K562 (cell line): Measurements from ENCODE around the gene TBC1D2B. TPM values are rescaled to one million over a fixed set of nuclear protein-coding genes. Genes with fewer than 3 reads are reported as not detected.

Experiments
- ATAC-seq: fragments of 200-7000 bp; cut with Tn5 transposase; 3 replicates; pipeline ENCODE4 v1.9.1; 2020; ENCODE audit warnings: moderate library complexity
- BruUV-seq: library from RNA; stranded (reverse); fragments of 400-500 nt; replicated peaks from 2 replicates; lab custom pipeline; 2021; lab: Mats Ljungman, UMichigan
- CTCF ChIA-PET: fragments of 300-600 bp; formaldehyde crosslinking; extraction: SDS; loops from one replicate; lab custom pipeline; 2021; ENCODE audit warnings: low intra/inter-chr PET ratio; lab: Yijun Ruan, JAX
- POLR2A ChIA-PET: fragments of 300-600, 350-650 bp; sonication (Branson Sonifier 250); formaldehyde crosslinking; extraction: SDS; loops from one replicate; lab custom pipeline; 2021; ENCODE audit warnings: antibody characterized with exemption, inconsistent platforms; lab: Yijun Ruan, JAX
- DNase-seq, 4 experiments: peaks; one replicate each; pipeline versions ENCODE4 v3.0.0 to v3.0.0-alpha.2; 2011 to 2018; ENCODE audit warnings: low spot score in 3 of 4, mixed read lengths in 3 of 4; ENCODE audit errors: extremely low read depth in 1 of 4
- FAIRE-seq: peaks from 2 replicates; lab custom pipeline; 2011; peaks lifted over from hg19 to GRCh38; lab: Jason Lieb, UNC
- H2AFZ ChIP-seq: 2 replicates; pipeline ENCODE4 v1.6.0; 2011; ENCODE audit warnings: low read depth, low read length, control low read depth, inconsistent platforms
- H3K27ac ChIP-seq: fragments of 200-600 bp; 3 replicates; pipeline ENCODE4 v1.8.0; 2011; ENCODE audit warnings: low read depth, mild to moderate bottlenecking, control low read depth, inconsistent platforms, low read length, moderate library complexity, mixed read lengths; ENCODE audit errors: extremely low read depth
- H3K27me3 ChIP-seq, 2 experiments: fragments of 300-600 bp in 1 of 2; 2 replicates in 1 of 2; 3 replicates in 1 of 2; pipeline versions ENCODE4 v1.6.0 to v1.8.0; 2011; ENCODE audit warnings: inconsistent platforms in 2 of 2, low read length in 2 of 2, mild to moderate bottlenecking in 1 of 2, mixed read lengths in 1 of 2, moderate library complexity in 1 of 2; ENCODE audit not compliant: control insufficient read depth in 2 of 2, insufficient read depth in 2 of 2
- H3K36me3 ChIP-seq: fragments of 300-600 bp; 3 replicates; pipeline ENCODE4 v1.8.0; 2011; ENCODE audit warnings: mild to moderate bottlenecking, low read length, inconsistent platforms; ENCODE audit not compliant: control insufficient read depth, insufficient read depth
- H3K4me1 ChIP-seq, 2 experiments: fragments of 200-600 bp in 1 of 2; replicated peaks in 1 of 2; 2 replicates in 1 of 2; 3 replicates in 1 of 2; pipeline versions ENCODE4 v1.5.1 to v1.8.0; 2011; ENCODE audit warnings: inconsistent platforms in 2 of 2, low read length in 2 of 2, mild to moderate bottlenecking in 1 of 2, mixed read lengths in 1 of 2, moderate library complexity in 1 of 2; ENCODE audit not compliant: control insufficient read depth in 2 of 2, insufficient read depth in 2 of 2
- H3K4me2 ChIP-seq: 2 replicates; pipeline ENCODE4 v1.6.1; 2011; ENCODE audit warnings: low read length, control low read depth, inconsistent platforms, mixed read lengths; ENCODE audit not compliant: insufficient read depth
- H3K4me3 ChIP-seq: fragments of 200-600 bp; sonication (generic), shearing (Covaris generic); 2 replicates; pipeline ENCODE4 v1.5.1; 2016; ENCODE audit warnings: control low read depth, inconsistent platforms
- H3K79me2 ChIP-seq: fragments of 200-600 bp; 3 replicates; pipeline ENCODE4 v1.8.0; 2011; ENCODE audit warnings: low read length, inconsistent platforms; ENCODE audit not compliant: control insufficient read depth, insufficient read depth
- H3K9ac ChIP-seq, 2 experiments: 2 replicates each; pipeline versions ENCODE4 v1.6.0 to v1.6.1; 2011; ENCODE audit warnings: low read depth in 2 of 2, low read length in 2 of 2, control low read depth in 1 of 2, inconsistent platforms in 1 of 2, mild to moderate bottlenecking in 1 of 2, mixed read lengths in 1 of 2; ENCODE audit not compliant: insufficient read depth in 1 of 2
- H3K9me1 ChIP-seq: one replicate; pipeline ENCODE4 v1.6.0; 2011; ENCODE audit warnings: inconsistent platforms, mild to moderate bottlenecking, low read length, moderate library complexity; ENCODE audit not compliant: control insufficient read depth, insufficient read depth
- H3K9me3 ChIP-seq: replicated peaks from 2 replicates; pipeline ENCODE4 v1.5.1; 2011; ENCODE audit warnings: low read depth, low read length, inconsistent platforms; ENCODE audit not compliant: control insufficient read depth, insufficient read depth
- H4K20me1 ChIP-seq: replicated peaks from 2 replicates; pipeline ENCODE4 v1.6.1; 2011; ENCODE audit warnings: low read length, inconsistent platforms, mixed read lengths; ENCODE audit not compliant: control insufficient read depth, insufficient read depth
- ARHGAP35 ChIP-seq: fragments of 450-650 bp; IDR thresholded peaks from 2 replicates; pipeline ENCODE4 v1.6.1; 2018; ENCODE audit not compliant: partially characterized antibody
- E2F5 ChIP-seq: sonication (generic); formaldehyde crosslinking; IDR thresholded peaks from 2 replicates; pipeline ENCODE4 v1.8.0; 2022; ENCODE audit warnings: mild to moderate bottlenecking, missing genetic modification reagents
- ESRRA ChIP-seq: fragments of 450-650 bp; IDR thresholded peaks from 2 replicates; pipeline ENCODE4 v1.6.1; 2014; ENCODE audit warnings: low read depth, mild to moderate bottlenecking, moderate library complexity, borderline replicate concordance
- FOXK2 ChIP-seq, 2 experiments: fragments of 450-650 bp; IDR thresholded peaks in 1 of 2; conservative IDR thresholded peaks in 1 of 2; 2 replicates each; pipeline ENCODE4 v1.6.1; 2016; ENCODE audit warnings: low read depth in 2 of 2, mild to moderate bottlenecking in 1 of 2
- IRF1 ChIP-seq: sonication (generic); formaldehyde crosslinking; IDR thresholded peaks from 2 replicates; pipeline ENCODE4 v1.8.0; 2022; ENCODE audit warnings: missing genetic modification reagents, mild to moderate bottlenecking, borderline replicate concordance
- RFX7 ChIP-seq: fragments of 250-450 bp; sonication (Bioruptor Pico); IDR thresholded peaks from 2 replicates; pipeline ENCODE4 v1.5.1; 2021; ENCODE audit warnings: mild to moderate bottlenecking
- SFPQ ChIP-seq: fragments of 200-400 bp; formaldehyde crosslinking; IDR thresholded peaks from 2 replicates; pipeline ENCODE4 v1.6.1; 2017; ENCODE audit warnings: mild to moderate bottlenecking, low read depth, low read length, moderate library complexity
- TAF15 ChIP-seq: fragments of 200-400 bp; formaldehyde crosslinking; IDR thresholded peaks from 2 replicates; pipeline ENCODE4 v1.6.1; 2017; ENCODE audit warnings: mild to moderate bottlenecking, low read depth, low read length, moderate library complexity
- TEAD1 ChIP-seq, 2 experiments: fragments of 450-650 bp in 1 of 2; sonication (generic) in 1 of 2; formaldehyde crosslinking; IDR thresholded peaks; 2 replicates each; pipeline versions ENCODE4 v1.4.0 to v1.8.0; 2020 to 2022; ENCODE audit warnings: mild to moderate bottlenecking in 2 of 2, missing genetic modification reagents in 1 of 2
- XRCC4 ChIP-seq: IDR thresholded peaks from one replicate; pipeline ENCODE4 v1.6.1; 2011; ENCODE audit not compliant: insufficient read depth, insufficient read length; ENCODE audit errors: extremely low read depth
- ZNF584 ChIP-seq: fragments of 200-800 bp; sonication (Bioruptor generic); IDR thresholded peaks from 2 replicates; pipeline ENCODE4 v1.6.1; 2016; ENCODE audit warnings: low read depth, mild to moderate bottlenecking, missing genetic modification characterization, missing compliant biosample characterization
- ZNF766 ChIP-seq: fragments of 200-800 bp; sonication (Bioruptor generic); conservative IDR thresholded peaks from 2 replicates; pipeline ENCODE4 v1.6.1; 2016; ENCODE audit warnings: missing genetic modification characterization, missing compliant biosample characterization
- ZNF785 ChIP-seq: fragments of 250-450 bp; sonication (Bioruptor Pico); IDR thresholded peaks from 2 replicates; pipeline ENCODE4 v1.4.0; 2020; ENCODE audit warnings: mild to moderate bottlenecking
- WGBS: fragments of 100-300 bp; shearing (Covaris generic); methylation state at CpG from one replicate; pipeline ENCODE4 v1.1.6; 2016; ENCODE audit warnings: low coverage, mixed read lengths; ENCODE audit not compliant: insufficient coverage; ENCODE audit errors: missing lambda C conversion rate; 5-methylcytosine and 5-hydroxymethylcytosine counted together
- in situ Hi-C: fragments of 300-500 bp; cut with MboI; formaldehyde crosslinking; loops from 4 replicates; pipeline ENCODE4 v1.15.0; 2018; ENCODE audit warnings: inconsistent platforms, mixed read lengths
- intact Hi-C: fragments of 100-400 bp; cut with micrococcal nuclease; formaldehyde crosslinking; loops from 2 replicates; pipeline ENCODE4 v1.14.2; 2022
- polyA plus RNA-seq, 8 experiments: library from polyadenylated mRNA; depleted of rRNA in 4 of 8; stranded (reverse) in 5 of 8; unstranded in 3 of 8; fragments of >200 nt; fragmentation: Nextera tagmentation in 2 of 8; fragmentation: Illumina TruSeq in 1 of 8; extraction: Ambion mirVana in 2 of 8; extraction: Trizol in 1 of 8; gene quantifications; 2 replicates each; pipeline versions ENCODE4 v1.2.1 to v1.2.3, GENCODE V29; 2011 to 2014; ENCODE audit warnings: inconsistent platforms in 1 of 8, missing spikeins in 1 of 8
- total RNA-seq, 7 experiments: library from RNA; depleted of rRNA in 6 of 7; stranded (reverse); fragments of >200 nt in 6 of 7; fragmentation: Illumina TruSeq in 2 of 7; extraction: Trizol in 2 of 7; gene quantifications; 2 replicates each; pipeline versions ENCODE4 v1.2.1 to v1.2.3, GENCODE V29; 2011 to 2021; ENCODE audit warnings: low replicate concordance in 1 of 7
- TF ChIP-seq, protein P1 (sequence below): IDR thresholded peaks from 2 replicates; pipeline ENCODE4 v1.6.1; 2012; ENCODE audit warnings: low read depth, low read length, improper control_type of control experiment, borderline replicate concordance

The TBC1D2B gene
- total and polyA plus RNA-seq, 9 of the 15 experiments (the other 6 are each of a cell fraction or from before 2014, with no cell fraction given), result 0.15 to 16.3 (median 8.9) TPM

DNA sequence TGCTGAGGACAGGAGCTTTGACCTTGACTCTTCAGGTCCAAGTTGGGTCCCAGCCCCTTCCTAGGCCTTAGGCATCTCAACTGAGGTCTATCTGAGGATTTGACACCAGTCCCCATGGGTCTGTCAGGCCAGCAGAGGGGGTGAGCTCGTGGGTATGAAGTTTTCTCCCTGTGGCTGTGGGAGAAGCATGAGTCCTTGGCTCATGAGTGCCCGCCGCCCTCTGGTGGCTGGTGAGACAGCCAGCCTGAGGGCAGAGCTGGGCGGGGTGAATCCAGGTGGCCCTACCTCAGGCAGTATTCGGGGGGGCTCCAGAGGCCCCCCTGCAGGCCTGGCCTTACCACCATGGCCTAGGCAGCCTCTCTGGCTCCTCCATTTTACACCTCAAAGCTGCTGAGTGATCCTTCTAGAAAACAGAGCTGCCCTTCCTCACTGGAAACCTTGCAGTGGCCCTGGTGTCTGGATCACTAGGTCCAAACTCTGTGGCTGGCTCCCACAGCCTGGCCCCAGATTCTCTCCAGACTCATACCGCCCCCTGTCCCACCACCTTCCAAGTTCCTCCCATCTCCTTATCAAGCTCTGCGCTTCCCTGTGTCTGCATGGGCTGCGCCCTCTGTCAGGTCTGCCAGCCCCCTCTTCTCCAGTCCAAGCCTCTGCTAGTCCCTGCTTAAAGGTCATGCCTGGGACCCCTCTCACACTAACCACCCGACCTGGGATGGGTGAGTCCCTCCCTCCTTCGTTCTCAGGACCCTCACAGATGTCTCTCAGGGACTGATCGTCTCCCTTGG is 31.0 kb upstream of the TBC1D2B start (continued):
- TF ChIP-seq, protein P1, sequence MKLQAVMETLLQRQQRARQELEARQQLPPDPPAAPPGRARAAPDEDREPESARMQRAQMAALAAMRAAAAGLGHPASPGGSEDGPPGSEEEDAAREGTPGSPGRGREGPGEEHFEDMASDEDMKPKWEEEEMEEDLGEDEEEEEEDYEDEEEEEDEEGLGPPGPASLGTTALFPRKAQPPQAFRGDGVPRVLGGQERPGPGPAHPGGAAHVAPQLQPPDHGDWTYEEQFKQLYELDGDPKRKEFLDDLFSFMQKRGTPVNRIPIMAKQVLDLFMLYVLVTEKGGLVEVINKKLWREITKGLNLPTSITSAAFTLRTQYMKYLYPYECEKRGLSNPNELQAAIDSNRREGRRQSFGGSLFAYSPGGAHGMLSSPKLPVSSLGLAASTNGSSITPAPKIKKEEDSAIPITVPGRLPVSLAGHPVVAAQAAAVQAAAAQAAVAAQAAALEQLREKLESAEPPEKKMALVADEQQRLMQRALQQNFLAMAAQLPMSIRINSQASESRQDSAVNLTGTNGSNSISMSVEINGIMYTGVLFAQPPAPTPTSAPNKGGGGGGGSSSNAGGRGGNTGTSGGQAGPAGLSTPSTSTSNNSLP, result no peak
- TF ChIP-seq TAF15 (no peak), RFX7 (CRISPR knock-in tag) (no peak), ESRRA (peak; percentile 56; the same call in 1 of the 2 replicates), ARHGAP35 (no peak), FOXK2 (conservative IDR thresholded peaks at IDR 0.05 in 1 of 2, IDR thresholded peaks at IDR 0.05 in 1 of 2; ENCODE audit: low read depth in 2 of 2) (no peak), ZNF766 (CRISPR knock-in tag) (no peak)

GRCh38 chr15:78107471-78107870 is 30.0 kb upstream of the TBC1D2B start:
- WGBS, result 72% methylated on average over 8 of the region's 8 CpGs
- Histone ChIP-seq H3K4me3 (no peak overlapping the region), H3K27me3 (no peaks in the 10 kb centered on the region), H3K36me3 (no peaks in the 10 kb centered on the region), H4K20me1 (peaks cover 4% of the 10 kb centered on the region; the same call in 1 of the 2 replicates), H3K9me3 (no peaks in the 10 kb centered on the region), H3K4me1 (peaks cover 0 to 7% of the 10 kb centered on the region in 2 experiments; a peak in 2 of 5 replicates), H3K9me1 (no peaks in the 10 kb centered on the region), H3K9ac (no peak overlapping the region), H2AFZ (no peak overlapping the region), H3K27ac (no peak overlapping the region), H3K79me2 (no peaks in the 10 kb centered on the region), H3K4me2 (no peak overlapping the region)
- no TSS peak for BruUV-seq
- intact Hi-C loops (no loop called here), in situ Hi-C loops (no loop called here)
- CTCF ChIA-PET, result interaction anchor here (0.5 to 1.8 kb wide), 5 partner anchors 105 to 148 kb away, joined by 3 to 16 read pairs (median 4); no protein-coding TSS in a partner anchor
- ATAC-seq (no peak), DNase-seq (no peak), FAIRE-seq (no peak)
- POLR2A ChIA-PET, result no interaction called here
- TF ChIP-seq XRCC4, result no peak
- TF ChIP-seq SFPQ, result no peak
- no peak for TF ChIP-seq ZNF584 (CRISPR knock-in tag)
- no peak for TF ChIP-seq E2F5 (CRISPR knock-in tag)
- TF ChIP-seq TEAD1 (CRISPR knock-in tag; IDR thresholded peaks at IDR 0.05), result no peak
- no peak for TF ChIP-seq ZNF785 (CRISPR knock-in tag)
- TF ChIP-seq IRF1 (CRISPR knock-in tag), result no peak
